Activated T-helper 2 cell treated with anti-CD3 and anti-CD28 coated beads, Interferon-gamma antibody, Interleukin-2, Interleukin-4, amounts not matched to agents 10 μg/mL and 5 μg/mL and 100 μg/mL, durations not matched to agents 14 hours and 24 hours and 36 hours (primary cell): ENCODE results near the gene RPL38. TPM values are rescaled to one million over a fixed set of nuclear protein-coding genes. Genes with fewer than 3 reads are reported as not detected.
"Not testable (repeated sequence)": the region's sequence is repeated elsewhere in the genome, so short reads cannot be mapped to it uniquely, and the experiment has no call there.

Experiments used
- DNase-seq: peaks from one replicate; pipeline ENCODE4 v3.0.0; 2021; ENCODE audit warnings: low spot score
- H3K27ac Mint-ChIP-seq: one replicate; pipeline ENCODE4 v1.8.0; 2021; ENCODE audit warnings: mixed read lengths
- H3K27me3 Mint-ChIP-seq: one replicate; pipeline ENCODE4 v1.8.0; 2021; ENCODE audit warnings: low read depth, mixed read lengths
- H3K36me3 Mint-ChIP-seq: one replicate; pipeline ENCODE4 v1.8.0; 2021; ENCODE audit warnings: low read depth, mixed read lengths
- H3K4me1 Mint-ChIP-seq: one replicate; pipeline ENCODE4 v1.8.0; 2021; ENCODE audit warnings: low read depth, mixed read lengths
- H3K4me3 Mint-ChIP-seq: one replicate; pipeline ENCODE4 v1.8.0; 2021; ENCODE audit warnings: low read depth, mild to moderate bottlenecking, moderate library complexity, mixed read lengths
- H3K9me3 Mint-ChIP-seq: one replicate; pipeline ENCODE4 v1.8.0; 2021; ENCODE audit warnings: mixed read lengths
- intact Hi-C: fragments of 100-400 bp; cut with micrococcal nuclease; formaldehyde crosslinking; loops from one replicate; pipeline ENCODE4 v1.15.1; 2023
- total RNA-seq: library from RNA; stranded (reverse); gene quantifications from 2 replicates; pipeline ENCODE4 v1.2.3, GENCODE V29; 2022

RPL38 gene
- total RNA-seq, 1 donor from 2014 or later: 1,338 TPM

DNA sequence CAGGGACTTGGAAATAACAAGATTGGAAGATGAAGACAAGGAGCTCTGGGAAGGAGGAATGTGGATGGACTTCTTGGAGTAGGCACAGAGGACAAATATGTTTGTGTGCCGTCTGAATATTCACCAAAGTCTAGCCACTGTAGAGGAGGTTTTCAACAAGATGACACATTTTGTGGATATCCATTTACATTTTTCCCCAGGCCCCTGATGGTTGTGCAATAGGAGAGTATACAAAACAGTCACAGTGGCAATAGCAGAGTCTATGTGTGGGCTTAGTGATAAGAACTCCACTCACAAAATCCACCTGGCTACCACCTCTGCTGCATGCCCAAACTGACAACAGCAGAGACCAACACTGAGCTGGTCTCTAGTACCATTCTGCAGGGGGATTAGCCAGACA lies 32.6 kb upstream of the RPL38 start:
- Mint-ChIP-seq H3K27ac (no peak overlapping the region), H3K27me3 (peaks cover 27% of the 10 kb centered on the region), H3K4me1 (no peaks in the 10 kb centered on the region), H3K4me3 (no peak overlapping the region), H3K9me3 (no peaks in the 10 kb centered on the region), H3K36me3 (no peaks in the 10 kb centered on the region)
- no peak for DNase-seq
- intact Hi-C loops: no loop called here

GRCh38 chr17:74172700-74173099 lies 30.8 kb upstream of the RPL38 start:
- Mint-ChIP-seq H3K27me3 (peaks cover 30% of the 10 kb centered on the region), H3K4me1 (no peaks in the 10 kb centered on the region), H3K36me3 (no peaks in the 10 kb centered on the region), H3K9me3 (no peaks in the 10 kb centered on the region), H3K27ac (no peak overlapping the region), H3K4me3 (no peak overlapping the region)
- DNase-seq: no peak
- intact Hi-C loops: no loop called here

GRCh38 chr17:74176546-74177001 lies 26.9 kb upstream of the RPL38 start:
- Mint-ChIP-seq H3K27me3 (peaks cover 25% of the 10 kb centered on the region), H3K9me3 (no peaks in the 10 kb centered on the region), H3K4me1 (no peaks in the 10 kb centered on the region), H3K4me3 (no peak overlapping the region), H3K36me3 (no peaks in the 10 kb centered on the region), H3K27ac (no peak overlapping the region)
- DNase-seq: peak; percentile 24
- intact Hi-C loops: loop anchor here (5.0 kb wide), 1 partner anchor 744 kb away; no protein-coding TSS in a partner anchor

DNA sequence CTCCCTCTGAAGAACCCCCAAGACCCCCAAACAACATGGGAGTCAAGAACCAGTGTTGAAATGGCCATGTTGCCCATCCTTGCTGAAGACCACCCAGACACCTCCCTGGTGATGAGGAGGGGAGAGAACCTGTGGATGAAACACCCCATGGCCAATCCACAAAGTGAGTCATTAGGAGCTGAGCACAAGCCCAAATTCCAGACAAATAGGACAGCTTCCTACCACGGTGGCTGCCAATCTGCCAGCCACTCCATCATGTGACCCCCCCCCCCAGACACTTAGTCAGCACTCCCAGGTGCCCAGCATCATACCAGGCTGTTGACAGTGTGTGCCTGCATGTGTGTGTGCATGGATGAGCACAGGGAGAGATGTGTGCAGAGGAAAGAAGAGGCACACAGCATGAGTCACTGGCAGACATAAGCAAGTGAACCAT lies 26.4 kb upstream of the RPL38 start:
- no peaks in the 10 kb centered on the region for H3K36me3 Mint-ChIP-seq
- intact Hi-C loops: loop anchor here (5.0 kb wide), 1 partner anchor 745 kb away; no protein-coding TSS in a partner anchor
- no peaks in the 10 kb centered on the region for H3K9me3 Mint-ChIP-seq
- no peak overlapping the region for H3K4me3 Mint-ChIP-seq
- H3K27me3 Mint-ChIP-seq: peaks cover 26% of the 10 kb centered on the region
- H3K27ac Mint-ChIP-seq: no peak overlapping the region
- no peaks in the 10 kb centered on the region for H3K4me1 Mint-ChIP-seq
- no peak for DNase-seq

DNA sequence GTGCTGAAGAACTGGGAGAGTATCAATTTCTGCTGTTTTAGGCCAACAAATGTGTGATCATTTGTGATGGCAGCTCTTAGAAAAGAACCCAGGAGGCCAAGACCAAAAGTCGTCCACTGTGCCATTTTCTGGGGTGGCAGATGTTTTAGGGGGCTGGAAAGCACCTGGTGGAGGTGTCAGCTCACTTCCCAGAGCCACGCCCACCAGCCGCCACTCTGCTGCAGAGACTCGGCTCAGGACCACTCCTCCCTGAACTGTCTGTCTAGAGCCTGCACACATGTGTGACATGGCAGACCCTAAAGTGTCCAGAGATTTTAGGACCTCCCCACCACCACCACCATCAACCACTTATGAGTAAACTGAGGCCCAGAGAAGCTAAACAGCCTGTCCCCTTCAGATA lies 23.9 kb upstream of the RPL38 start:
- Mint-ChIP-seq H3K4me3 (no peak overlapping the region), H3K36me3 (no peaks in the 10 kb centered on the region), H3K4me1 (no peaks in the 10 kb centered on the region), H3K27me3 (peaks cover 20% of the 10 kb centered on the region), H3K27ac (no peak overlapping the region), H3K9me3 (no peaks in the 10 kb centered on the region)
- no peak for DNase-seq
- intact Hi-C loops: loop anchor here (5.0 kb wide), 1 partner anchor 747 kb away; no protein-coding TSS in a partner anchor

DNA sequence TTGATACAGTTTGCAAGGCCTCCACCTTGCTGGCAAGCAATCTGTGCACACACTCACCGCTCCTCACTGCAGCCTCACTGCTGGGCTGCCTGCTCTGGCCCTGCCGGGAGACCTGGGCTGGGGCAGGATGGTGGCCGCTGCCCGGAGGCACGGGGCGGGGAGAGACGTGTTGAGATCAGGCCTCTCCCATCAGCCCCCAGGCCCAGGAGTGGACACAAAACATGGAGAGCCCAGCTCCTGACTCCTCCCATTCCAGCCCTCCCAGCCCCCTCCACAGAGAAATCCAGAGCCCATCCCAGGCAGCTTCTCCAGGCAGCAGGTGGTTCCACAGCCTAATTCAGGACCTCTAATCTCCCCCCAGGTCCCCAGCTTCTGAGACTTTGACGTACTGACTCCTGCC lies 23.1 kb upstream of the RPL38 start:
- intact Hi-C loops: no loop called here
- no peaks in the 10 kb centered on the region for H3K9me3 Mint-ChIP-seq

DNA sequence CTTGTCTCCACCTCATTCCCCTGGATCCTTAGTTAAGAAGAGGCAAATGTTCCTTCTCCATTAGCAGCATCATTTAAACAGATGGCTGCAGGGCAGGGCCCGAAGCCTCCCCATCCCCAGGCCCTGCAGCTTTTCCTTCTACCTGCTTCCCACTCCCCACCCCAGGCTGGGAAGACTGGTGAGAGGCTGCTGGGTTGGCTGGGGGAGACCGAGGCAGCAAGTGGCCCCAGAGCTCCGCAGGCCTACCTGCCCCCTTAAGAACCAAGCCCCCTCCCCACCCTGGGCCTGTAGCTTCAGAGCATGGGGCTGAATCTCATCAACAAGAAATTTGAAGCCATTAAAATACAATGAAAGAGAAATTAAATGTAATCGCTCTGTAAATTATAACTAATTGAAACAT lies 22.1 kb upstream of the RPL38 start:
- no peak for DNase-seq
- Mint-ChIP-seq H3K4me3 (no peak overlapping the region), H3K27ac (no peak overlapping the region), H3K9me3 (no peaks in the 10 kb centered on the region), H3K27me3 (peaks cover 12% of the 10 kb centered on the region), H3K36me3 (no peaks in the 10 kb centered on the region), H3K4me1 (no peaks in the 10 kb centered on the region)
- intact Hi-C loops: no loop called here

More for the DNA sequence above, 23.1 kb upstream of the RPL38 start:
- Mint-ChIP-seq H3K27ac (no peak overlapping the region), H3K4me3 (no peak overlapping the region), H3K4me1 (no peaks in the 10 kb centered on the region), H3K36me3 (no peaks in the 10 kb centered on the region), H3K27me3 (peaks cover 12% of the 10 kb centered on the region)
- no peak for DNase-seq

GRCh38 chr17:74182041-74182723 lies 21.3 kb upstream of the RPL38 start:
- intact Hi-C loops: no loop called here
- no peaks in the 10 kb centered on the region for H3K36me3 Mint-ChIP-seq
- no peak for DNase-seq
- H3K4me1 Mint-ChIP-seq: no peaks in the 10 kb centered on the region
- H3K27ac Mint-ChIP-seq: no peak overlapping the region
- no peaks in the 10 kb centered on the region for H3K9me3 Mint-ChIP-seq
- no peak overlapping the region for H3K4me3 Mint-ChIP-seq
- peaks cover 6% of the 10 kb centered on the region for H3K27me3 Mint-ChIP-seq

DNA sequence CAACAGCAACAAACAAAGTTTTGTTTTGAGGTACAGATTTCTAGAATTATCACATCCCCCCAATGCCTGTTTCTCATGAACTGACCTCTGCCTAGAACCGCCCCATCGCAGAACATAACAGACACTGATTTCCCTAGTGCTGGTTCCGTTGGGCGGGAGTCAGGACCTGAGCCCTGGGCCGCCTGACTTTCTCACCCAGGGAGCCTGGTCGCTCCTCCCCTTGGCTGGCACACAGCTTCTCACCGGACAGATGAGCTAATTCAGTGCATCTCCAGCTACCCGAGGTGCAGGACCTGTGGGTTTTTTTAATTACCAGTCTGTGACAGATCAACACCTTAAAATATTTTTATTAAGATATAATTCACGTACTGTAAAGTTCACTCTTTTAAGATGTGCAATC lies 20.1 kb upstream of the RPL38 start:
- Mint-ChIP-seq H3K27me3 (peaks cover 6% of the 10 kb centered on the region), H3K4me1 (no peaks in the 10 kb centered on the region), H3K9me3 (no peaks in the 10 kb centered on the region), H3K27ac (no peak overlapping the region), H3K36me3 (no peaks in the 10 kb centered on the region), H3K4me3 (no peak overlapping the region)
- intact Hi-C loops: no loop called here
- no peak for DNase-seq

- no peaks in the 10 kb centered on the region for H3K36me3 Mint-ChIP-seq
- H3K27ac Mint-ChIP-seq: no peak overlapping the region
- peaks cover 4% of the 10 kb centered on the region for H3K27me3 Mint-ChIP-seq
- H3K9me3 Mint-ChIP-seq: no peaks in the 10 kb centered on the region
- H3K4me3 Mint-ChIP-seq: no peak overlapping the region
- no peaks in the 10 kb centered on the region for H3K4me1 Mint-ChIP-seq
- intact Hi-C loops: no loop called here
- no peak for DNase-seq
These were observed 17.8 kb upstream of the RPL38 start for GRCh38 chr17:74185571-74186185.

GRCh38 chr17:74186498-74186897 lies 17.0 kb upstream of the RPL38 start:
- intact Hi-C loops: no loop called here
- no peak for DNase-seq
- Mint-ChIP-seq H3K4me1 (no peaks in the 10 kb centered on the region), H3K9me3 (no peaks in the 10 kb centered on the region), H3K27me3 (peaks cover 4% of the 10 kb centered on the region), H3K27ac (no peak overlapping the region), H3K4me3 (no peak overlapping the region), H3K36me3 (no peaks in the 10 kb centered on the region)

DNA sequence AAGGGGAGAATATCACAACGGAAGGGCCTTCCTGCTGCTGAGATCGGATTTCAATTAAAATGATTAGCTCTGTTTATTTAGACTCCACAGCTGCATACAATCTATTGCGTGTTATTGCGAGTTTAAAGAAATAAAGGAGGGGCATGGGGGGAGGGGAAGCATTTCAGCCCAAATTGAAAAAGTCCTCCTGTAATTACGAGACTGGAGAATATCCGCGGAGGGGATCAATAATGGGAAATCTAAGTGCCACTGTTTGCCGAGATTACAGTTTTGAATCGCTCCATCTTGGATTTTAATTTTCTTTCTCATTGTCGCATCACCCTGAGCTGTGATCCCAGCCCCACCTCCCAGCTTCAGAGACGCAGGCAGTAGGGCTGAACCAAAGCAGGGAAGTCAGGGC lies 15.7 kb upstream of the RPL38 start:
- H3K27me3 Mint-ChIP-seq: peaks cover 3% of the 10 kb centered on the region
- H3K9me3 Mint-ChIP-seq: no peaks in the 10 kb centered on the region
- no peaks in the 10 kb centered on the region for H3K36me3 Mint-ChIP-seq
- no peak overlapping the region for H3K4me3 Mint-ChIP-seq
- intact Hi-C loops: no loop called here
- H3K27ac Mint-ChIP-seq: no peak overlapping the region
- DNase-seq: no peak
- H3K4me1 Mint-ChIP-seq: no peaks in the 10 kb centered on the region

DNA sequence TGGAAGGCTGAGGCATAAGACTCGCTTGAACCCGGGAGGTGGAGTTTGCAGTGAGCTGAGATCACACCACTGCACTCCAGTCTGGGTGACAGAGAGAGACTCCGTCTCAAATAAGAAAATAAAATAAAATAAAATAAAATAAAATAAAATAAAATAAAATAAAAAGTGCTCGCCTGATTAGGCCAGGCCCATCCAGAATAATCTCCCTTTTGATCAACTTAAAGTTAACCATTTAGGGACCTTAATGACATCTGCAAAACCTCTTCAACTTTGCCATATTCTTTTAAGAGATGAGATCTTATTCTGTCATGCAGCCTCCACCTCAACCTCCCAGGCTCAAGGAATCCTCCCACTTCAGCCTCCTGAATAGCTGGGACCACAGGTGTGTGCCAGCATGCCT lies 14.8 kb upstream of the RPL38 start:
- DNase-seq, H3K36me3 Mint-ChIP-seq, intact Hi-C loops, H3K4me3 Mint-ChIP-seq, H3K4me1 Mint-ChIP-seq, H3K27me3 Mint-ChIP-seq, H3K27ac Mint-ChIP-seq, H3K9me3 Mint-ChIP-seq: not testable (repeated sequence)
